Ectodermal cell (in vitro differentiated cells): ENCODE measurements around the gene GBF1.

Experiments used
- H3K27ac ChIP-seq: 2 replicates; pipeline ENCODE4 v1.7.0; 2013; ENCODE audit warnings: mild to moderate bottlenecking, low read depth, low read length; ENCODE audit not compliant: insufficient read depth, poor library complexity, severe bottlenecking
- H3K27me3 ChIP-seq: 2 replicates; pipeline ENCODE4 v1.7.0; 2013; ENCODE audit warnings: mild to moderate bottlenecking, low read length; ENCODE audit not compliant: insufficient read depth, control insufficient read depth, poor library complexity, severe bottlenecking
- H3K36me3 ChIP-seq: one replicate; pipeline ENCODE4 v1.7.0; 2013; ENCODE audit warnings: low read length; ENCODE audit not compliant: control insufficient read depth, insufficient read depth
- H3K4me1 ChIP-seq: one replicate; pipeline ENCODE4 v1.7.0; 2013; ENCODE audit warnings: low read length; ENCODE audit not compliant: control insufficient read depth, insufficient read depth
- H3K4me3 ChIP-seq: 2 replicates; pipeline ENCODE4 v1.7.0; 2013; ENCODE audit warnings: low read depth, low read length, control low read depth; ENCODE audit not compliant: insufficient read depth
- H3K9me3 ChIP-seq: 2 replicates; pipeline ENCODE4 v1.7.0; 2013; ENCODE audit warnings: mild to moderate bottlenecking, low read length, moderate library complexity; ENCODE audit not compliant: control insufficient read depth
- WGBS, 2 experiments: methylation state at CpG; one replicate each; pipeline ENCODE4 v1.1.7; 2013; ENCODE audit warnings: missing lambda C conversion rate in 2 of 2; 5-methylcytosine and 5-hydroxymethylcytosine counted together

Gene GBF1

GRCh38 chr10:102311025-102311420, 65.7 kb downstream of the GBF1 start:
- no peak overlapping the region for H3K27ac ChIP-seq
- H3K27me3 ChIP-seq, result no peaks in the 10 kb centered on the region
- H3K4me1 ChIP-seq, result peaks cover 17% of the 10 kb centered on the region
- H3K36me3 ChIP-seq, result no peaks in the 10 kb centered on the region
- no peaks in the 10 kb centered on the region for H3K9me3 ChIP-seq
- no peak overlapping the region for H3K4me3 ChIP-seq
- 83 to 90% methylated on average over 3 of the region's 3 CpGs for WGBS, 2 experiments

DNA sequence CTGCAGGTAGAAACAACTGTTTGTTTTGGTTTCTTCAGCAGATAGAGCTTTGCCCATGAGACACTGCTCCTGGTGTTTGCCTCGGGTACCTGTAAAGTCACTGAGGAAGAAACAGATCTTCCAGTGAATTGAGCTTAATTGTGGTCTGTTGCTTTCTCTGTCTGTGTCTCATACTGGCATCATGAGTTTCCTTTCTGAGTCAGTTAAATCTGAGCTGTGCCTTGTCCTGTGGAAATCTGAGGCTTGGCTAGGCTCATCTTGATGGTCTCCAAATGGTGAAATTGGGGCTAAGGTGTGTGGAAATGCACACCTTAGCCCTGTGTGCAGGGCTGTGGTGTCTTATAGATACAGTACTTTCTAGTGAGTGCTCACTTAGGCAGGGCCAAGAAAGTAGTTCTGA, 67.4 kb downstream of the GBF1 start:
- Histone ChIP-seq H3K4me3 (no peak overlapping the region), H3K36me3 (no peaks in the 10 kb centered on the region), H3K4me1 (peaks cover 17% of the 10 kb centered on the region), H3K9me3 (no peaks in the 10 kb centered on the region), H3K27me3 (no peaks in the 10 kb centered on the region), H3K27ac (no peak overlapping the region)
- WGBS, 2 experiments, result 87 to 90% methylated on average over 1 of the region's 1 CpG

GRCh38 chr10:102313221-102313896, 68.0 kb downstream of the GBF1 start:
- Histone ChIP-seq H3K9me3 (no peaks in the 10 kb centered on the region), H3K27ac (no peak overlapping the region), H3K4me1 (peaks cover 17% of the 10 kb centered on the region), H3K27me3 (no peaks in the 10 kb centered on the region), H3K4me3 (no peak overlapping the region), H3K36me3 (no peaks in the 10 kb centered on the region)
- 90 to 93% methylated on average over 8 of the region's 8 CpGs for WGBS, 2 experiments

DNA sequence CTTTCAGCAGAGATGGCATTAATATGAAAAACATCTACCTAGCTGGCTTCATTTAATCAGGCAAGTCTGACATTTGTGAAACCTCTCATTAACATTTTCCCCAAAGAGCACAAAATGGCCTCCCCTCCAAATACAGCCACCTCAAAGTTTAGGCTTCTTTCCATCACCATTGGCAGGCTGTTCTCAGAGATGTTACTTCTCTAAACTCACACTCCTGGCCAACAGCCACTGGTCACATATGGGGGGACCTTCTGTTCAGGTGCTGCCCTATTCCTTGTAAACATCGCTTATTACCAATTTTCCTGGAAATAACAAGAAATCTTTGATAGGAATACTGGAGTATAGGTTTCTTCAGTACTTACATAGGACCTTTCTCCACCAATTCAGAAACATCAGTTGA, 69.5 kb downstream of the GBF1 start:
- 100% methylated on average over 1 of the region's 1 CpG; no CpG with 5 or more reads in 1 of the 2 experiments for WGBS, 2 experiments
- Histone ChIP-seq H3K9me3 (no peaks in the 10 kb centered on the region), H3K36me3 (no peaks in the 10 kb centered on the region), H3K4me1 (peaks cover 17% of the 10 kb centered on the region), H3K27me3 (no peaks in the 10 kb centered on the region), H3K27ac (no peak overlapping the region), H3K4me3 (no peak overlapping the region)

DNA sequence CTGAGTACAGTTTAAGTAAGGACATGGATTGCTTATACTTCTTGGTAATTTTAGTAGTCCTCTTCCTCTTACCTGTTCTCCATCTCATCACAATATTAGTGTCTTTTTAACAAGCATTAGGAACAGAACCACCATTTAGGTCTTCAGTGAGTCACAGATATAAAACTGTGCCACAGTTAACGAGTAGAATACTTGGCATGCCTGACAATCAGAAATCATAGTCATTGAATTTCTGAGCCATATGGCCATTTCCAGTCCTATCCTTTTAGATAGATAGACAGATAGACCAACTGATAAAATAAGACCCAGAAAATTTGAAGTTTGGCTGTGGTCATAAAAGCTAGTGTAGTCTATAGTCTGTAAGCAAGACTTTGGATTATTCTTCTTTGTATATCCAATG, 71.1 kb downstream of the GBF1 start:
- Histone ChIP-seq H3K27ac (no peak overlapping the region), H3K4me1 (peaks cover 9% of the 10 kb centered on the region), H3K4me3 (no peak overlapping the region), H3K36me3 (no peaks in the 10 kb centered on the region), H3K9me3 (no peaks in the 10 kb centered on the region), H3K27me3 (no peaks in the 10 kb centered on the region)
- 96 to 98% methylated on average over 1 of the region's 1 CpG for WGBS, 2 experiments

DNA sequence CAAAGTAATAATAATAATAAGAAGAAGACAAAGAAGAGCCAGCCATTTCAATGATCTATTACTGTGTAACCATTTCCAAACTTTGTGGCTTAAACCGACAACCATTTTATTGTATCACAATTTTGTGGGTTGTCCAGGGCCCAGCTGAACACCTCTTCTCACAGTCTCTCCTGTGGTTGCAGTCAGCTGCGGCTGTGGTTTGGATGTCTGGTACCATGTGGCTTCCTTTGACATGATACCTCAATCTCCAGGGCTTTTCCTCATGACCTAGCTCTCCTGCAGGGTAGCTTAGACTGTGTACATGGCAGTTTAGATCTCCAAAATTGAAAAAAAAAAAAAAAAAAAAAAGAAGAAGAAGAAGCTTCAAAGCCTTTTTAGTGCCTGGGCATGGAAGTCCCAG, 77.6 kb downstream of the GBF1 start:
- Histone ChIP-seq H3K9me3 (no peaks in the 10 kb centered on the region), H3K4me1 (peaks cover 21% of the 10 kb centered on the region), H3K27me3 (no peaks in the 10 kb centered on the region), H3K27ac (no peak overlapping the region), H3K36me3 (no peaks in the 10 kb centered on the region), H3K4me3 (no peak overlapping the region)
- WGBS, 2 experiments, result 94 to 97% methylated on average over 2 of the region's 2 CpGs

DNA sequence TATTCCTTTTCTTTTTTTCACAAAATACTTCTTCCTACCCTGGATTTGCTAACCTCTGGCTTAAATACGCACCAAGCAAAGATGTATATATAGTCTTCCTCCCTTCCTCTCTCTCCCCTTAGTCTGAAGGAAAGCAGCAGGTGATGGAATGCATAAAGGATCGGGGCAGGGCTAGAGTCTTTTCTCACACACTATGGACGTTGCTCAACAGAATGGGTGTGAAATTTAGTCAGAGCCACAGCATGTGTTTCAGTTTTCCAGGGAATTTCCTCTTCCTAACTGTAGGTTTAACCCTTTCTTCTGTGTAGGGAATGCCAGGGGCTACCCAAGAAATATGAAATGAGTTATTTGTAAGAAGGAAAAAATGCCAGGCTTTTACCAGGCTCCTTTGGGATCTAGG, 78.7 kb downstream of the GBF1 start:
- WGBS, 2 experiments, result 37 to 39% methylated on average over 3 of the region's 3 CpGs
- Histone ChIP-seq H3K4me1 (peaks cover 26% of the 10 kb centered on the region), H3K27me3 (no peaks in the 10 kb centered on the region), H3K4me3 (no peak overlapping the region), H3K36me3 (no peaks in the 10 kb centered on the region), H3K9me3 (no peaks in the 10 kb centered on the region), H3K27ac (peak overlapping the region; percentile 50)

DNA sequence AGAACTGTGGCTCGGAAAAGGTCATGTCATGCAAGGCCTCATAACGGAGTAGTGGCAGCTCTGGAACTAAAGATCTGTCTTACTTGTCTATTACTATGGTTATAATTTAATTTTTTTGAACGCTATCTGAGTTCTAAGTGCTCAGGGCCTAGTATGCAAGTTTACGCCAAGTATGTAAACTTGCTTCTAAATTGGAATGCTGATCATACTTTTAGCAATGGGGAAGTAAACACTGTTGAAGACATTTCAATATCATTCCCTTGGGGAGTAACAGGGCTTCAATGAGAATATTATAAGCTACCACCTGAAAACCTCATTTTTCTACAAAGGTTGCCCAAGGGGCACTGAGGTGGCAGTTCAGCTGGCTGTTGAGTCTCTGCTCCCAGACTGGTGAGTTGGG, 80.7 kb downstream of the GBF1 start:
- H3K4me3 ChIP-seq, result no peak overlapping the region
- 93 to 98% methylated on average over 4 of the region's 4 CpGs for WGBS, 2 experiments
- H3K27me3 ChIP-seq, result no peaks in the 10 kb centered on the region
- peaks cover 26% of the 10 kb centered on the region for H3K4me1 ChIP-seq
- H3K27ac ChIP-seq, result no peak overlapping the region
- H3K9me3 ChIP-seq, result no peaks in the 10 kb centered on the region
- no peaks in the 10 kb centered on the region for H3K36me3 ChIP-seq

- 33 to 35% methylated on average over 4 of the region's 5 CpGs for WGBS, 2 experiments
- H3K4me3 ChIP-seq, result no peak overlapping the region
Measured at GRCh38 chr10:102327002-102327401, 81.7 kb downstream of the GBF1 start.

GRCh38 chr10:102327641-102328040, 82.3 kb downstream of the GBF1 start:
- no peaks in the 10 kb centered on the region for H3K9me3 ChIP-seq
- no peaks in the 10 kb centered on the region for H3K27me3 ChIP-seq
- H3K27ac ChIP-seq, result peak overlapping the region; percentile 57
- no peaks in the 10 kb centered on the region for H3K36me3 ChIP-seq
- WGBS, 2 experiments, result 90 to 93% methylated on average over 2 of the region's 2 CpGs
- no peak overlapping the region for H3K4me3 ChIP-seq
- peaks cover 26% of the 10 kb centered on the region for H3K4me1 ChIP-seq

More at GRCh38 chr10:102327002-102327401, 81.7 kb downstream of the GBF1 start:
- H3K36me3 ChIP-seq, result no peaks in the 10 kb centered on the region
- H3K27ac ChIP-seq, result peak overlapping the region; percentile 57
- peaks cover 26% of the 10 kb centered on the region for H3K4me1 ChIP-seq
- H3K27me3 ChIP-seq, result no peaks in the 10 kb centered on the region
- no peaks in the 10 kb centered on the region for H3K9me3 ChIP-seq

GRCh38 chr10:102332772-102333171, 87.4 kb downstream of the GBF1 start:
- no peaks in the 10 kb centered on the region for H3K36me3 ChIP-seq
- H3K27me3 ChIP-seq, result no peaks in the 10 kb centered on the region
- H3K4me3 ChIP-seq, result no peak overlapping the region
- no peak overlapping the region for H3K27ac ChIP-seq
- H3K9me3 ChIP-seq, result no peaks in the 10 kb centered on the region
- H3K4me1 ChIP-seq, result peaks cover 23% of the 10 kb centered on the region
